ENCODE results near the gene IFNA1.

GRCh38 chr9:21414220-21414940, 25.9 kb upstream of the IFNA1 start:
- no peak for TF ChIP-seq CTCF (IDR thresholded peaks at IDR 0.05)
- TF ChIP-seq POLR2A (IDR thresholded peaks at IDR 0.05): no peak
